ENCODE measurements around the gene PATL2. TPM values are rescaled to one million over a fixed set of nuclear protein-coding genes. Genes with fewer than 3 reads are reported as not detected.
"Not testable (repeated sequence)": the region's sequence is repeated elsewhere in the genome, so short reads cannot be mapped to it uniquely, and the experiment has no call there.

PATL2 gene
- total and polyA plus RNA-seq, 2 donors (not counting 3 experiments of a cell fraction or from before 2014, with no cell fraction given), result 0.18 TPM; not detected in 1

DNA sequence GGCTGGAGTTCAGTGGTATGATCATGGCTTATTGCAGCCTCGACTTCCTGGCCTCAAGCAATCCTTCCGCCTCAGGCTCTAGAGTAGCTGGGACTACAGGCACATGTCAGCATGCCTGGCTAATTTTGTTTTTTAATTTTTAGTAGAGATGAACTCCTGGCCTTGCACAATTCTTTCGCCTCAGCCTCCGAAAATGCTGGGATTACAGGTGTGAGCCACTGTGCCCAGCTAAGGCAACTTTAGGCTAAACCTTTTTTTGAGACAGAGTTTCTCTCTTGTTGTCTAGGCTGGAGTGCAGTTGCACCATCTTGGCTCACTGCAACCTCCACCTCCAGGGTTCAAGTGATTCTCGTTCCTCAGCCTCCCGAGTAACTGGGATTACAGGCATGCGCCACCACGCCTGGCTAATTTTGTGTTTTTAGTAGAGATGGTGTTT is 8.9 kb upstream of the PATL2 start:
- BruUV-seq (replicated peaks); FAIRE-seq; H3K27me3 ChIP-seq (ENCODE audit: control insufficient read depth in 2 of 2, insufficient read depth in 2 of 2, low read length in 2 of 2); H3K4me1 ChIP-seq (ENCODE audit: control insufficient read depth, extremely low read depth, insufficient read depth, low read length); H3K27ac ChIP-seq (ENCODE audit: insufficient read depth, low read depth, low read length); H3K79me2 ChIP-seq (ENCODE audit: control insufficient read depth, insufficient read depth, low read length); H3K9me1 ChIP-seq (replicated peaks; ENCODE audit: control insufficient read depth, extremely low read depth, insufficient read depth, low read length); H3K9ac ChIP-seq (replicated peaks; ENCODE audit: extremely low read depth, insufficient read depth, low read length); DNase-seq (ENCODE audit: low read depth, low spot score); H3K9me3 ChIP-seq (replicated peaks; ENCODE audit: control insufficient read depth, insufficient read depth, low read length); H3K4me3 ChIP-seq (replicated peaks in 1 of 3; ENCODE audit: insufficient read depth in 1 of 3, low read depth in 1 of 3, low read length in 3 of 3); H4K20me1 ChIP-seq (replicated peaks; ENCODE audit: control insufficient read depth, extremely low read depth, insufficient read depth, low read length); H3K4me2 ChIP-seq (ENCODE audit: insufficient read depth, low read length); H2AFZ ChIP-seq (ENCODE audit: low read depth, low read length); dilution Hi-C loops (cut with MboI; ENCODE audit: extremely low pct_ligation_motif_present, low sequenced_read_pairs): not testable (repeated sequence)
- peaks cover 15 to 24% of the 10 kb centered on the region in 2 experiments for H3K36me3 ChIP-seq (ENCODE audit: control insufficient read depth in 2 of 2, extremely low read depth in 1 of 2, insufficient read depth in 2 of 2, low read length in 2 of 2)
- intact Hi-C loops (cut with micrococcal nuclease), result loop anchor here (10.0 kb wide), 2 partner anchors 205 to 475 kb away; no protein-coding TSS in a partner anchor
- TF ChIP-seq POLR2A (IDR thresholded peaks at IDR 0.05; ENCODE audit: low read depth, low read length), result peak; percentile 34
- CTCF ChIA-PET, result interaction anchor here (0.8 kb wide), 1 partner anchor 9 kb away, joined by 3 read pairs; no protein-coding TSS in a partner anchor
- POLR2A ChIA-PET, result interaction anchor here (1.1 kb wide), 1 partner anchor 9 kb away, joined by 3 read pairs; the partner anchor contains the start of genes B2M and PATL2

DNA sequence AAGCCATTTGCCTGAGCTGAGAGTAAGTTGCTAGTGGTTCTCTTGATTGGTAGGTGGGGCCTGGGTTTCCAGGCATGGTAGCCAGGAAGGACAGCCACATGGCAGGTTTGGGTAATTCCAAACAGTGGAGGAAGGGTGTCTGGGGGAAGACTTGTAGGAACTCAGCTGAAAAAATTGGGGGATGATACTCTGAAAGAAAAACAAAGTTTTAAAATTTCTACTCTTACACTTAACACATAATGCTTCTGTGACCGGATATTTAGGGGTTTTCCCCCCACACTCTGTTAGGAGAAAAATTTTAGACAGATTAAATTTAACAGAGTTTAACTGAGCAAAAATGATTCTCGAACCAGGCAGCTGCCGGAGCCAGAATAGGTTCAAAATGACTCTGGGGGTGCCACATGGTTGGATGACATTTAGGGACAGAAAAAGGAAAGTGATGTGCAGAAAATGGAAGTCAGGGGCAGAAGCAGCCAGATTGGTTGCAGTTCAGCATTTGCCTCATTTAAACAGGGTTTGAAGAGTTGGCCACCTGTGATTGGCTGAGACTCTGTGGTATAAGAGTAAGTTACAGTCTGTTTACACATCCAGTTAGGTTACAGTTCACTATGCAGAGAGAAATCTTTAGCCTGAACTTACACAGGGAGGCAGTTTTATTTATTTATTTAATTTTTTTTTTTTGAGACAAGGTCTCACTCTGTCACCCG is 8.3 kb upstream of the PATL2 start:
- dilution Hi-C loops (cut with MboI; ENCODE audit: extremely low pct_ligation_motif_present, low sequenced_read_pairs), result no loop called here
- no peak for FAIRE-seq
- H3K27ac ChIP-seq (ENCODE audit: insufficient read depth, low read depth, low read length), result no peak overlapping the region

More for the DNA sequence above, 8.3 kb upstream of the PATL2 start:
- Histone ChIP-seq H3K79me2 (ENCODE audit: control insufficient read depth, insufficient read depth, low read length) (peaks cover 13% of the 10 kb centered on the region), H3K4me3 (replicated peaks in 1 of 3; ENCODE audit: insufficient read depth in 1 of 3, low read depth in 1 of 3, low read length in 3 of 3) (no peak overlapping the region), H3K9me1 (replicated peaks; ENCODE audit: control insufficient read depth, extremely low read depth, insufficient read depth, low read length) (no peaks in the 10 kb centered on the region), H4K20me1 (replicated peaks; ENCODE audit: control insufficient read depth, extremely low read depth, insufficient read depth, low read length) (peaks cover 5% of the 10 kb centered on the region), H3K9me3 (replicated peaks; ENCODE audit: control insufficient read depth, insufficient read depth, low read length) (no peaks in the 10 kb centered on the region), H3K4me2 (ENCODE audit: insufficient read depth, low read length) (no peak overlapping the region), H3K27me3 (ENCODE audit: control insufficient read depth in 2 of 2, insufficient read depth in 2 of 2, low read length in 2 of 2) (no peaks in the 10 kb centered on the region), H2AFZ (ENCODE audit: low read depth, low read length) (no peak overlapping the region), H3K9ac (replicated peaks; ENCODE audit: extremely low read depth, insufficient read depth, low read length) (no peak overlapping the region), H3K4me1 (ENCODE audit: control insufficient read depth, extremely low read depth, insufficient read depth, low read length) (no peaks in the 10 kb centered on the region), H3K36me3 (ENCODE audit: control insufficient read depth in 2 of 2, extremely low read depth in 1 of 2, insufficient read depth in 2 of 2, low read length in 2 of 2) (peaks cover 15 to 24% of the 10 kb centered on the region in 2 experiments)
- DNase-seq (ENCODE audit: low read depth, low spot score), result no peak
- TF ChIP-seq, protein P1, sequence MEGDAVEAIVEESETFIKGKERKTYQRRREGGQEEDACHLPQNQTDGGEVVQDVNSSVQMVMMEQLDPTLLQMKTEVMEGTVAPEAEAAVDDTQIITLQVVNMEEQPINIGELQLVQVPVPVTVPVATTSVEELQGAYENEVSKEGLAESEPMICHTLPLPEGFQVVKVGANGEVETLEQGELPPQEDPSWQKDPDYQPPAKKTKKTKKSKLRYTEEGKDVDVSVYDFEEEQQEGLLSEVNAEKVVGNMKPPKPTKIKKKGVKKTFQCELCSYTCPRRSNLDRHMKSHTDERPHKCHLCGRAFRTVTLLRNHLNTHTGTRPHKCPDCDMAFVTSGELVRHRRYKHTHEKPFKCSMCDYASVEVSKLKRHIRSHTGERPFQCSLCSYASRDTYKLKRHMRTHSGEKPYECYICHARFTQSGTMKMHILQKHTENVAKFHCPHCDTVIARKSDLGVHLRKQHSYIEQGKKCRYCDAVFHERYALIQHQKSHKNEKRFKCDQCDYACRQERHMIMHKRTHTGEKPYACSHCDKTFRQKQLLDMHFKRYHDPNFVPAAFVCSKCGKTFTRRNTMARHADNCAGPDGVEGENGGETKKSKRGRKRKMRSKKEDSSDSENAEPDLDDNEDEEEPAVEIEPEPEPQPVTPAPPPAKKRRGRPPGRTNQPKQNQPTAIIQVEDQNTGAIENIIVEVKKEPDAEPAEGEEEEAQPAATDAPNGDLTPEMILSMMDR (IDR thresholded peaks at IDR 0.05; ENCODE audit: extremely low read depth in 1 of 2, insufficient read depth in 1 of 2, low read depth in 1 of 2, low read length in 2 of 2), result no peak
- TF ChIP-seq GATA2 (IDR thresholded peaks at IDR 0.05; ENCODE audit: insufficient read depth, insufficient read length, low read depth, low read length), result no peak
- TF ChIP-seq POLR2AphosphoS5 (IDR thresholded peaks at IDR 0.05; ENCODE audit: insufficient read depth, low read depth, low read length), result peak; percentile 13
- no peak for TF ChIP-seq FOS (IDR thresholded peaks at IDR 0.05; ENCODE audit: borderline replicate concordance, insufficient read depth, low read length)
- TF ChIP-seq POLR2A (IDR thresholded peaks at IDR 0.05; ENCODE audit: low read depth, low read length), result peak; percentile 69
- no peak for TF ChIP-seq JUN (IDR thresholded peaks at IDR 0.05; ENCODE audit: borderline replicate concordance, insufficient read depth, insufficient read length, low read depth)
- TF ChIP-seq, protein P2, sequence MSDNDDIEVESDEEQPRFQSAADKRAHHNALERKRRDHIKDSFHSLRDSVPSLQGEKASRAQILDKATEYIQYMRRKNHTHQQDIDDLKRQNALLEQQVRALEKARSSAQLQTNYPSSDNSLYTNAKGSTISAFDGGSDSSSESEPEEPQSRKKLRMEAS (IDR thresholded peaks at IDR 0.05; ENCODE audit: insufficient read depth, insufficient read length), result no peak
- TF ChIP-seq MYC (IDR thresholded peaks at IDR 0.05; ENCODE audit: low read depth, low read length), result no peak
- TF ChIP-seq EZH2 (IDR thresholded peaks at IDR 0.05; ENCODE audit: borderline replicate concordance, low read depth, low read length, severe bottlenecking), result no peak
- no TSS peak for BruUV-seq (replicated peaks)
- CTCF ChIA-PET, result interaction anchor here (1.0 kb wide), 1 partner anchor 56 kb away, joined by 5 read pairs; the partner anchor contains the start of gene SPG11
- POLR2A ChIA-PET, result no interaction called here
- intact Hi-C loops (cut with micrococcal nuclease), result loop anchor here (10.0 kb wide), 2 partner anchors 205 to 475 kb away; no protein-coding TSS in a partner anchor
